Measurements from ENCODE around the gene IGIP.
"Not testable (repeated sequence)": the region's sequence is repeated elsewhere in the genome, so short reads cannot be mapped to it uniquely, and the experiment has no call there.

IGIP gene

GRCh38 chr5:140152022-140152999 lies 26.6 kb downstream of the IGIP start:
- no peak for TF ChIP-seq CTCF (IDR thresholded peaks at IDR 0.05; ENCODE audit: insufficient read depth, missing control alignments)
- FAIRE-seq (no peak), DNase-seq (ENCODE audit: insufficient read length, low spot score) (no peak)

- FAIRE-seq (no peak), DNase-seq (ENCODE audit: insufficient read length, low spot score) (no peak)
- no peak for TF ChIP-seq CTCF (IDR thresholded peaks at IDR 0.05; ENCODE audit: insufficient read depth, missing control alignments)
Measured at GRCh38 chr5:140153255-140153654, 27.5 kb downstream of the IGIP start.

GRCh38 chr5:140153905-140154304 lies 28.2 kb downstream of the IGIP start:
- FAIRE-seq (no peak), DNase-seq (ENCODE audit: insufficient read length, low spot score) (no peak)
- TF ChIP-seq CTCF (IDR thresholded peaks at IDR 0.05; ENCODE audit: insufficient read depth, missing control alignments) = no peak

GRCh38 chr5:140154710-140155381 lies 29.1 kb downstream of the IGIP start:
- not testable (repeated sequence) for FAIRE-seq; DNase-seq (ENCODE audit: insufficient read length, low spot score)

GRCh38 chr5:140157032-140157781 lies 31.5 kb downstream of the IGIP start:
- FAIRE-seq = no peak
- TF ChIP-seq CTCF (IDR thresholded peaks at IDR 0.05; ENCODE audit: insufficient read depth, missing control alignments) = peak; percentile 94
- DNase-seq (ENCODE audit: insufficient read length, low spot score) = peak; percentile 84

GRCh38 chr5:140159014-140159927 lies 33.5 kb downstream of the IGIP start:
- DNase-seq (ENCODE audit: insufficient read length, low spot score) (no peak), FAIRE-seq (no peak)
- no peak for TF ChIP-seq CTCF (IDR thresholded peaks at IDR 0.05; ENCODE audit: insufficient read depth, missing control alignments)
